Activated CD4-positive, CD25-positive, alpha-beta regulatory T cell (primary cell): ENCODE results near the gene KRTAP12-4.
"Not testable (repeated sequence)": the region's sequence is repeated elsewhere in the genome, so short reads cannot be mapped to it uniquely, and the experiment has no call there.

ENCODE experiments used
- DNase-seq, 4 experiments: peaks; one replicate each; lab custom pipeline; 2025; lab: John Stamatoyannopoulos, UW

KRTAP12-4 gene

GRCh38 chr21:44654576-44655175 lies at the start of gene KRTAP12-4:
TSS of gene KRTAP12-4 (minus strand) at chr21:44654659. CDS start at chr21:44654614, 45 bp downstream.
- no peak for DNase-seq

- no peak for DNase-seq
Measured at GRCh38 chr21:44703731-44704635, 49.5 kb upstream of the KRTAP12-4 start.

GRCh38 chr21:44702973-44703730 lies 48.7 kb upstream of the KRTAP12-4 start:
- DNase-seq: no peak

- DNase-seq: no peak
Measured at GRCh38 chr21:44702111-44702972, 47.9 kb upstream of the KRTAP12-4 start.

- DNase-seq: no peak
Measured at GRCh38 chr21:44701541-44701940, 47.1 kb upstream of the KRTAP12-4 start.

GRCh38 chr21:44701023-44701400 lies 46.6 kb upstream of the KRTAP12-4 start:
- no peak for DNase-seq

- DNase-seq: no peak
Measured at GRCh38 chr21:44700101-44701022, 45.9 kb upstream of the KRTAP12-4 start.

- no peak for DNase-seq
Measured at GRCh38 chr21:44699502-44700001, 45.1 kb upstream of the KRTAP12-4 start.

GRCh38 chr21:44697811-44698734 lies 43.6 kb upstream of the KRTAP12-4 start:
- no peak for DNase-seq

- DNase-seq: not testable (repeated sequence)
Measured at GRCh38 chr21:44697172-44697810, 42.8 kb upstream of the KRTAP12-4 start, which contains the start of gene KRTAP10-12. TSS of gene KRTAP10-12 (plus strand) at chr21:44697172. CDS start at chr21:44697202, 30 bp downstream.

- DNase-seq: no peak
Measured at GRCh38 chr21:44696572-44696971, 42.1 kb upstream of the KRTAP12-4 start.

GRCh38 chr21:44695641-44696040 lies 41.2 kb upstream of the KRTAP12-4 start:
- DNase-seq: no peak

GRCh38 chr21:44695184-44695583 lies 40.7 kb upstream of the KRTAP12-4 start:
- no peak for DNase-seq

- DNase-seq: no peak
Measured at GRCh38 chr21:44694776-44695175, 40.3 kb upstream of the KRTAP12-4 start.

- DNase-seq: no peak
Measured at GRCh38 chr21:44692798-44693512, 38.5 kb upstream of the KRTAP12-4 start.

GRCh38 chr21:44691686-44692085 lies 37.2 kb upstream of the KRTAP12-4 start:
- DNase-seq: no peak

GRCh38 chr21:44689740-44690139 lies 35.3 kb upstream of the KRTAP12-4 start:
- not testable (repeated sequence) for DNase-seq

- DNase-seq: no peak
Measured at GRCh38 chr21:44687671-44688070, 33.2 kb upstream of the KRTAP12-4 start.
